WI38 (cell line): ENCODE results near the gene RSPH9.

Source experiments
- H3K4me3 ChIP-seq: 2 replicates; pipeline ENCODE4 v1.5.1; 2011; ENCODE audit warnings: low read depth, mild to moderate bottlenecking, control low read depth, low read length
- CTCF ChIP-seq: IDR thresholded peaks from 2 replicates; pipeline ENCODE4 v1.5.1; 2012; ENCODE audit warnings: low read depth, mild to moderate bottlenecking, control low read depth, low read length

The RSPH9 gene

GRCh38 chr6:43610431-43610830 lies 34.4 kb upstream of the RSPH9 start:
- H3K4me3 ChIP-seq: no peak overlapping the region
- no peak for TF ChIP-seq CTCF

DNA sequence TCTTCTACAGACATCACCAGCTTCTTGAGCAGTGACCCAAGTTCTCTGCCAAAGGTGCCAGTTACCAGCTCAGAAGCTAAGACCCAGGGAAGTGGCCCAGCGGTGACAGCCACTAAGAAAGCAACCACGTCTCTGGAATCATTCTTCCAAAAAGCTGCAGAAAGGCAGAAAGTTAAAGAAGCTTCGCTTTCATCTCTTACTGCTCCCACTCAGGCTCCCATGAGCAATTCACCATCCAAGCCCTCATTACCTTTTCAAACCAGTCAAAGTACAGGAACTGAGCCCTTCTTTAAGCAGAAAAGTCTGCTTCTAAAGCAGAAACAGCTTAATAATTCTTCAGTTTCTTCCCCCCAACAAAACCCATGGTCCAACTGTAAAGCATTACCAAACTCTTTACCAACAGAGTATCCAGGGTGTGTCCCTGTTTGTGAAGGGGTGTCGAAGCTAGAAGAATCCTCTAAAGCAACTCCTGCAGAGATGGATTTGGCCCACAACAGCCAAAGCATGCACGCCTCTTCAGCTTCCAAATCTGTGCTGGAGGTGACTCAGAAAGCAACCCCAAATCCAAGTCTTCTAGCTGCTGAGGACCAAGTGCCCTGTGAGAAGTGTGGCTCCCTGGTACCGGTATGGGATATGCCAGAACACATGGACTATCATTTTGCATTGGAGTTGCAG lies 31.0 kb upstream of the RSPH9 start:
- no peak for TF ChIP-seq CTCF
- no peak overlapping the region for H3K4me3 ChIP-seq

- no peak overlapping the region for H3K4me3 ChIP-seq
Observed at GRCh38 chr6:43614396-43614730, 30.5 kb upstream of the RSPH9 start.

GRCh38 chr6:43616725-43617472 lies 27.9 kb upstream of the RSPH9 start:
- no peak for TF ChIP-seq CTCF
- H3K4me3 ChIP-seq: no peak overlapping the region

More at GRCh38 chr6:43614396-43614730, 30.5 kb upstream of the RSPH9 start:
- no peak for TF ChIP-seq CTCF

GRCh38 chr6:43621078-43621835 lies 23.6 kb upstream of the RSPH9 start:
- no peak overlapping the region for H3K4me3 ChIP-seq
- no peak for TF ChIP-seq CTCF

DNA sequence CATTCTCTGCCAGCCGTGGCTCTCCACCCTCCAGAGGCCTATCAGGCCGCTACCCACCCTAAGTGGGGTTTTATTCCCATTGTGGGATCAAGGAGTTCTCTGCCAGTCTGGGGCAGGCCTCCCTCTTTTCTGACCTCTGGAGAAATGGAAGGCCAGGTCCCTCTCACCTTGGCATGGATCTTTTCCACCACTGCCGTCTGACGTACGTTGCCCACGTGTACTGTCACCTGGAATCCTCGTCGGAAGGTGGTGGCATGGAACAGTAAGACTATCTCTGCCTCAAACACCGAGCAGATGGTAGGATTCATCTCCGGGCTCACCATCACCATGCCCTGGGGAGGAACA lies 23.0 kb upstream of the RSPH9 start:
- no peak overlapping the region for H3K4me3 ChIP-seq
- TF ChIP-seq CTCF: no peak

DNA sequence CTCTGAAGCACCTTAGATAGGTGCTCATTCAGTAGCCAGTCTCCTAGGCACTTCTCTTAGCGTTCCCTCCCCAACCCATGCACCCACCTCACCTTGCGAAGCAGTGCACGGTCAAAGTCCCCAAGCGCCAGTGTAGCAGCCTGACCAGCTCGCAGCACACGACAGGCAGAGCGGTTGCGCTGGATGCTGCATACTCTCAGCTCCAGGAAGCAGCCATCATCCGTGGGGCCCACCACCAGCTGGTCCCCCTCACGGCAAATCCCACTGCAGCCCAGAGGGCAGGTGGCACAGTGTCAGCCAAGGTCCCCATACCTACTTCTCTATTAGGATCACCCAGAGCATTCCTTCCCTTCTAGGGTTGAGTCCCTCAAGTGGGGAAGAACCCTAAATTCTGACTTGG lies 22.3 kb upstream of the RSPH9 start:
- TF ChIP-seq CTCF: no peak
- H3K4me3 ChIP-seq: no peak overlapping the region
